NT2/D1 (cell line): ENCODE results near the gene IL15RA.

Experiments
- SUZ12 ChIP-seq: IDR thresholded peaks from 2 replicates; pipeline ENCODE4 v1.6.1; 2011; ENCODE audit not compliant: insufficient read length, insufficient read depth; ENCODE audit errors: extremely low read depth
- YY1 ChIP-seq: IDR thresholded peaks from 2 replicates; pipeline ENCODE4 v1.6.1; 2011; ENCODE audit not compliant: insufficient read length, insufficient read depth
- ZNF274 ChIP-seq: IDR thresholded peaks from 2 replicates; pipeline ENCODE4 v1.6.1; 2011; ENCODE audit warnings: mild to moderate bottlenecking, low read depth, low read length

GRCh38 chr10:6009961-6010360, 32.6 kb upstream of the IL15RA start:
- TF ChIP-seq YY1, result no peak
- TF ChIP-seq ZNF274, result no peak
- TF ChIP-seq SUZ12, result no peak
